Subcutaneous adipose tissue (tissue), 4 donors: ENCODE results near the gene SLAMF6. TPM values are rescaled to one million over a fixed set of nuclear protein-coding genes. Genes with fewer than 3 reads are reported as not detected.

ENCODE experiments used
- CTCF ChIP-seq: fragments of 450-650 bp; IDR thresholded peaks from one replicate; pipeline ENCODE4 v1.5.1; 2016; ENCODE audit warnings: low read depth, mild to moderate bottlenecking, control low read depth, antibody characterized with exemption, moderate library complexity
- total RNA-seq, 4 donors: library from RNA; depleted of rRNA; stranded (reverse); fragments of >200 nt; gene quantifications; one replicate each; pipeline ENCODE4 v1.1.0, GENCODE V29; 2016

Gene SLAMF6
- total RNA-seq, 4 donors from 2014 or later: 0.65 to 7.0 (median 1.7) TPM

- TF ChIP-seq CTCF: no peak
These were observed 17.2 kb upstream of the SLAMF6 start for GRCh38 chr1:160539990-160540858.

- no peak for TF ChIP-seq CTCF
These were observed 16.6 kb upstream of the SLAMF6 start for GRCh38 chr1:160539684-160539989.

GRCh38 chr1:160538985-160539651 is 16.1 kb upstream of the SLAMF6 start:
- TF ChIP-seq CTCF: no peak

- TF ChIP-seq CTCF: no peak
These were observed 14.9 kb upstream of the SLAMF6 start for GRCh38 chr1:160537714-160538665.

- no peak for TF ChIP-seq CTCF
These were observed 12.0 kb upstream of the SLAMF6 start for GRCh38 chr1:160534823-160535605.

- no peak for TF ChIP-seq CTCF
These were observed 919 bp downstream of the SLAMF6 start for GRCh38 chr1:160522136-160522535.
